DMS53 treated with DMSO at 0.1 percent for 48 hours (cell line): Measurements from ENCODE around the gene NIPAL4.

ENCODE experiments used
- DNase-seq: peaks from one replicate; lab custom pipeline; 2025; ENCODE audit not compliant: unreplicated experiment; lab: John Stamatoyannopoulos, UW

The NIPAL4 gene

GRCh38 chr5:157513182-157513581 lies 53.2 kb downstream of the NIPAL4 start:
- DNase-seq: no peak

- DNase-seq: no peak
Measured at GRCh38 chr5:157514974-157515373, 55.0 kb downstream of the NIPAL4 start.

GRCh38 chr5:157516006-157516405 lies 56.0 kb downstream of the NIPAL4 start:
- no peak for DNase-seq

GRCh38 chr5:157516626-157517325 lies 56.8 kb downstream of the NIPAL4 start:
- no peak for DNase-seq

- no peak for DNase-seq
Measured at GRCh38 chr5:157518963-157519362, 59.0 kb downstream of the NIPAL4 start.

GRCh38 chr5:157519579-157520253 lies 59.7 kb downstream of the NIPAL4 start:
- no peak for DNase-seq

GRCh38 chr5:157520911-157521703 lies 61.1 kb downstream of the NIPAL4 start:
- no peak for DNase-seq

- DNase-seq: no peak
Measured at GRCh38 chr5:157521704-157522029, 61.7 kb downstream of the NIPAL4 start.

GRCh38 chr5:157523976-157524375 lies 64.0 kb downstream of the NIPAL4 start:
- DNase-seq: no peak
